CD8-positive, alpha-beta memory T cell (primary cell): ENCODE measurements around the gene AKIP1. TPM values are rescaled to one million over a fixed set of nuclear protein-coding genes. Genes with fewer than 3 reads are reported as not detected.

Experiments
- CTCF ChIA-PET: fragments of 350-600 bp; sonication (Branson Sonifier 250); formaldehyde crosslinking; loops from one replicate; lab custom pipeline; 2021; ENCODE audit warnings: antibody characterized with exemption; lab: Charles Lee
- POLR2A ChIA-PET: fragments of 350-600 bp; sonication (Branson Sonifier 250); formaldehyde crosslinking; loops from one replicate; lab custom pipeline; 2021; ENCODE audit warnings: antibody characterized with exemption; lab: Charles Lee
- DNase-seq, 5 donors: peaks; one replicate each; pipeline versions ENCODE4 v3.0.0 to v3.0.0-alpha.2; 2020 to 2022; ENCODE audit warnings: mixed read lengths in 1 of 5
- H3K27ac ChIP-seq: one replicate; pipeline ENCODE4 v1.7.0; 2013; ENCODE audit warnings: low read depth, mild to moderate bottlenecking, low read length, moderate library complexity
- H3K27me3 ChIP-seq: 2 replicates; pipeline ENCODE4 v1.7.0; 2013; ENCODE audit warnings: low read length, mild to moderate bottlenecking; ENCODE audit not compliant: insufficient read depth, poor library complexity, severe bottlenecking
- H3K36me3 ChIP-seq: 2 replicates; pipeline ENCODE4 v1.7.0; 2013; ENCODE audit warnings: mild to moderate bottlenecking, low read length, moderate library complexity; ENCODE audit not compliant: insufficient read depth
- H3K4me1 ChIP-seq: 2 replicates; pipeline ENCODE4 v1.7.0; 2013; ENCODE audit warnings: mild to moderate bottlenecking, low read length, moderate library complexity; ENCODE audit not compliant: insufficient read depth
- H3K4me3 ChIP-seq: 2 replicates; pipeline ENCODE4 v1.7.0; 2013; ENCODE audit warnings: mild to moderate bottlenecking, low read length
- H3K9me3 ChIP-seq: 2 replicates; pipeline ENCODE4 v1.7.0; 2013; ENCODE audit warnings: mild to moderate bottlenecking, low read length
- H3K27ac Mint-ChIP-seq, 8 donors: one replicate each; pipeline ENCODE4 v1.8.0; 2020 to 2021; ENCODE audit warnings: mixed read lengths in 8 of 8, mild to moderate bottlenecking in 6 of 8, inconsistent platforms in 3 of 8, moderate library complexity in 3 of 8
- H3K27me3 Mint-ChIP-seq, 2 donors: one replicate each; pipeline ENCODE4 v1.8.0; 2020 to 2021; ENCODE audit warnings: mixed read lengths in 2 of 2, mild to moderate bottlenecking in 1 of 2, moderate library complexity in 1 of 2
- H3K36me3 Mint-ChIP-seq, 3 donors: one replicate each; pipeline ENCODE4 v1.8.0; 2020 to 2021; ENCODE audit warnings: mixed read lengths in 3 of 3, inconsistent platforms in 1 of 3, mild to moderate bottlenecking in 1 of 3
- H3K4me1 Mint-ChIP-seq, 3 donors: one replicate each; pipeline ENCODE4 v1.8.0; 2020 to 2021; ENCODE audit warnings: mixed read lengths in 3 of 3, inconsistent platforms in 1 of 3, mild to moderate bottlenecking in 1 of 3
- H3K4me3 Mint-ChIP-seq, 7 donors: one replicate each; pipeline ENCODE4 v1.8.0; 2020 to 2021; ENCODE audit warnings: mixed read lengths in 7 of 7, mild to moderate bottlenecking in 6 of 7, moderate library complexity in 4 of 7, inconsistent platforms in 2 of 7
- H3K9me3 Mint-ChIP-seq, 5 donors: one replicate each; pipeline ENCODE4 v1.8.0; 2020 to 2022; ENCODE audit warnings: mixed read lengths in 5 of 5, mild to moderate bottlenecking in 3 of 5, moderate library complexity in 2 of 5, inconsistent platforms in 1 of 5
- polyA plus RNA-seq: library from polyadenylated mRNA; unstranded; fragments of 300-500 nt; fragmentation: Illumina TruSeq; gene quantifications from one replicate; pipeline ENCODE4 v1.2.3, GENCODE V29; 2021
- total RNA-seq, 2 experiments: library from RNA; stranded (reverse); gene quantifications; one replicate each; pipeline ENCODE4 v1.2.3, GENCODE V29; 2021

The AKIP1 gene
- total and polyA plus RNA-seq, 3 experiments from 2014 or later = 16.3 to 26.9 (median 24.0) TPM

DNA sequence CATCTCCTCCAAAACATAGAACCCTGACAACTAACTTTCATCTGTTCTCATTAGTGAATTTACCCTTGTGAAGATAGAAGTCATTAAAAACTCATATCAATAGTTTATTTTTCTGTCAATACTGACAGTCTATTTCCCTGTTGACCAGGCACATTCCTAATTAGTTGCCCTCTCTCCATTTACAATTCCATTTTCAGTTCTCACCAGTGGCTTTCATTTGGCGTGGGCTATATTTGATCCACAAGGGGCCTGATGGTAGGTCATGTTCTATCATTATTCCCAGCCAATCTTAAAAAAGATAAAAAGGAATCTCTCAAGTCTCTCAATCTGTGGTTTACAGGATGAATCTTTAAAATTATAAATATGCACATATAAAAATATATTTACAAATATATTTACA, 3.9 kb upstream of the AKIP1 start:
- no peaks in the 10 kb centered on the region for H3K9me3 ChIP-seq
- no peaks in the 10 kb centered on the region for H3K9me3 Mint-ChIP-seq
- ChIA-PET POLR2A (no interaction called here), CTCF (no interaction called here)
- peaks cover 6% of the 10 kb centered on the region for H3K4me1 ChIP-seq
- H3K27me3 ChIP-seq = no peaks in the 10 kb centered on the region
- no peak overlapping the region for H3K4me3 ChIP-seq
- H3K27me3 Mint-ChIP-seq = peaks cover 3 to 9% of the 10 kb centered on the region in 2 donors
- no peaks in the 10 kb centered on the region for H3K36me3 ChIP-seq
- H3K4me3 Mint-ChIP-seq = no peak overlapping the region
- DNase-seq = no peak
- no peak overlapping the region for H3K27ac Mint-ChIP-seq
- peaks cover 0 to 2% (median 0%) of the 10 kb centered on the region in 3 donors for H3K36me3 Mint-ChIP-seq
- H3K27ac ChIP-seq = no peak overlapping the region
- peaks cover 15 to 27% (median 15%) of the 10 kb centered on the region in 3 donors for H3K4me1 Mint-ChIP-seq

DNA sequence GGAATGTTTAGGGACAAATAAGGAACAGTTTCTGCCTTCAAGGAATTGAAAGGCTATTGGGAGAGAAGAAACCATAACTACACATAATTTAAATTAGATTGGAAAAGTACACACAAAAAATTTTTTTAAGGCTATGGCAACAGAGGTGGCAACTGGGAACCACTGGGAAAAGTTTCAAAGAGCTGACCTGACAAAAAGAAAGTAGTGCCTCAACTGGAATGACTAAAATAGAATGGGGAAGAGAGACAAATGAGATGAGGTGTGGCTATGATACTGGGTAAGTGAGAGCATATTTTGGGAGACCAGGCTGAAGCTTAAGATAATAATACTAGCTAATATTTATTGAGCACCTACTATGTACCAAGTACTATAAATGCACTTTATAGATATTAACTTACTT, 2.9 kb upstream of the AKIP1 start:
- Mint-ChIP-seq H3K9me3 (no peaks in the 10 kb centered on the region), H3K4me1 (peaks cover 17 to 32% (median 20%) of the 10 kb centered on the region in 3 donors), H3K27me3 (peaks cover 0 to 4% of the 10 kb centered on the region in 2 donors), H3K36me3 (peaks cover 0 to 2% (median 0%) of the 10 kb centered on the region in 3 donors), H3K27ac (no peak overlapping the region), H3K4me3 (peak overlapping the region in 1 of 7 donors; percentile 93)
- POLR2A ChIA-PET = no interaction called here
- peaks cover 6% of the 10 kb centered on the region for H3K4me1 ChIP-seq
- H3K36me3 ChIP-seq = no peaks in the 10 kb centered on the region
- no peak overlapping the region for H3K4me3 ChIP-seq
- DNase-seq = no peak
- H3K27ac ChIP-seq = no peak overlapping the region
- CTCF ChIA-PET = no interaction called here
- H3K27me3 ChIP-seq = no peaks in the 10 kb centered on the region
- no peaks in the 10 kb centered on the region for H3K9me3 ChIP-seq

DNA sequence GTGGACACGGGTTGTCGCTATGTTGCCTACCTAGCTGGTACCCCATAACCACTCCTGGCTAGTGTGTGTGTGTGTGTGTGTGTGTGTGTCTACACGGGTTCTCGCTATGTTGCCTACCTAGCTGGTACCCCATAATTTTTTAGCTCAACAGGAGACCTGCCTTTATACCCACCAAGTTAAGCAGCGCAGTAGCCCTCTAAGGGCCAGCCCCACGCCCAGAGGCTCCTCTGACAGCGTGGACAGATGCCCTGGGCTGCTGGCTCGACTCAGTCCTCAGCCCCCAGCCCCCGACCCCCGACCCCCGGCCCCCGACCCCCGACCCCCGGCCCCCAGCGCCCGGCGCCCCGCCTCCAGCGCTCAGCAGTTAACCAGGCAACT, 351 bp upstream of the AKIP1 start:
- no peak for DNase-seq
- Histone ChIP-seq H3K27ac (no peak overlapping the region), H3K36me3 (no peaks in the 10 kb centered on the region), H3K9me3 (no peaks in the 10 kb centered on the region), H3K4me1 (peaks cover 23% of the 10 kb centered on the region), H3K27me3 (no peaks in the 10 kb centered on the region), H3K4me3 (peak overlapping the region; percentile 69)
- ChIA-PET POLR2A (interaction anchor here (0.6 to 0.9 kb wide), 2 partner anchors 228 to 1947 kb away, joined by 3 read pairs; partner anchors contain the start of genes RPL27A, TRIM66 and ZBED5), CTCF (interaction anchor here (1.2 to 2.0 kb wide), 2 partner anchors 49 to 53 kb away, joined by 5 to 6 read pairs; no protein-coding TSS in a partner anchor)
- Mint-ChIP-seq H3K4me1 (peaks cover 30 to 47% (median 38%) of the 10 kb centered on the region in 3 donors), H3K27ac (peak overlapping the region in 7 of 8 donors; percentile 32 to 95 (median 86)), H3K27me3 (no peaks in the 10 kb centered on the region), H3K4me3 (peak overlapping the region; percentile 90 to 98 (median 93)), H3K9me3 (no peaks in the 10 kb centered on the region), H3K36me3 (peaks cover 0 to 6% (median 0%) of the 10 kb centered on the region in 3 donors)

- H3K36me3 Mint-ChIP-seq = peaks cover 0 to 35% (median 5%) of the 10 kb centered on the region in 3 donors
- H3K9me3 Mint-ChIP-seq = no peaks in the 10 kb centered on the region
- peak overlapping the region; percentile 53 for H3K4me3 ChIP-seq
- H3K36me3 ChIP-seq = peaks cover 5% of the 10 kb centered on the region
- H3K9me3 ChIP-seq = no peaks in the 10 kb centered on the region
- H3K27ac Mint-ChIP-seq = peak overlapping the region; percentile 66 to 97 (median 87)
- peak overlapping the region; percentile 51 for H3K27ac ChIP-seq
- DNase-seq = peak in 4 of 5 donors; percentile 8 to 61 (median 38)
- peaks cover 26 to 38% (median 34%) of the 10 kb centered on the region in 3 donors for H3K4me1 Mint-ChIP-seq
- H3K4me1 ChIP-seq = peaks cover 23% of the 10 kb centered on the region
- H3K4me3 Mint-ChIP-seq = peak overlapping the region; percentile 71 to 87 (median 76)
- no peaks in the 10 kb centered on the region for H3K27me3 Mint-ChIP-seq
- ChIA-PET POLR2A (interaction anchor here (0.8 to 1.0 kb wide), 2 partner anchors 50 to 231 kb away, joined by 3 to 4 read pairs; partner anchors contain the start of genes RPL27A, TMEM9B and TRIM66), CTCF (interaction anchor here (0.9 to 4.7 kb wide), 8 partner anchors 12 to 621 kb away, joined by 3 to 26 read pairs (median 5); partner anchors contain the start of gene TMEM9B)
- no peaks in the 10 kb centered on the region for H3K27me3 ChIP-seq
Observed at GRCh38 chr11:8913961-8914660, 3.1 kb downstream of the AKIP1 start.

- Mint-ChIP-seq H3K27me3 (no peaks in the 10 kb centered on the region), H3K4me1 (peaks cover 23 to 33% (median 30%) of the 10 kb centered on the region in 3 donors), H3K4me3 (peak overlapping the region in 6 of 7 donors; percentile 71 to 79 (median 76)), H3K27ac (peak overlapping the region in 7 of 8 donors; percentile 9 to 90 (median 86)), H3K9me3 (no peaks in the 10 kb centered on the region), H3K36me3 (peaks cover 0 to 40% (median 6%) of the 10 kb centered on the region in 3 donors)
- Histone ChIP-seq H3K27me3 (no peaks in the 10 kb centered on the region), H3K27ac (peak overlapping the region; percentile 51), H3K4me3 (peak overlapping the region; percentile 53), H3K36me3 (peaks cover 5% of the 10 kb centered on the region), H3K4me1 (peaks cover 23% of the 10 kb centered on the region), H3K9me3 (no peaks in the 10 kb centered on the region)
- no peak for DNase-seq
- POLR2A ChIA-PET = no interaction called here
- CTCF ChIA-PET = interaction anchor here (0.7 to 4.7 kb wide), 10 partner anchors 9 to 620 kb away, joined by 3 to 26 read pairs (median 4); partner anchors contain the start of genes ASCL3 and NRIP3
Observed at GRCh38 chr11:8914661-8915018, 3.7 kb downstream of the AKIP1 start.

DNA sequence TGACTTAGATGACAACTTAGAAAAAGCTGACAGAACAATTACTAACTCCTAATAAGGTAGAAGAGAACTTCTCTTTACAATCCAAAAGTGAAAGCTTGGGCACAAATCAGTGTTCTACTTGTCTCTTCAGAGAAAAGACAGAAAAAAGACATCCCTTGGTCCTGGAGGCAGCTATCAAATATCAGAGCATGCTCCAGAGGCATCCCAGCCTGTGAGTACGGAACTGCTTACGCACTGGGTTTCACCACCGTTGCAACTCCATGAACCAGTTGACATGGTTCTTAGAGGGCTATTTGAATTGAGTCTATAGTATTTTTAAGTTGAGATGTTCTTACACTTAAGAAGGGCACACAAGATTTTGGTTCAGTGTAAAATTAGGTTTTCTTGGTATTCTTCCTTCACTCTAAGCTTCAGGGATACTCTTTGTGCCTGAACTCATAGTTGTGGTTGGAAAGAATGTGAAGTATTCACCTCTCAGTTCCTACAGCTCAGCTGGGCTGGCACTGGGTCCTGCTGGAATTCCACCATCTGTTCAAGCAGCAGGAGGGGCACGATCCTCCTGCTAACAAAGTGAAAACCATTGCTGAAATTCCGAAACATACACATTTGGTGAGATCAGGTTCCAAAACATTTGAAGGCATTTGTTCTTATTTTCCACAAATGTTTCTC, 6.3 kb downstream of the AKIP1 start:
- no peaks in the 10 kb centered on the region for H3K9me3 Mint-ChIP-seq

DNA sequence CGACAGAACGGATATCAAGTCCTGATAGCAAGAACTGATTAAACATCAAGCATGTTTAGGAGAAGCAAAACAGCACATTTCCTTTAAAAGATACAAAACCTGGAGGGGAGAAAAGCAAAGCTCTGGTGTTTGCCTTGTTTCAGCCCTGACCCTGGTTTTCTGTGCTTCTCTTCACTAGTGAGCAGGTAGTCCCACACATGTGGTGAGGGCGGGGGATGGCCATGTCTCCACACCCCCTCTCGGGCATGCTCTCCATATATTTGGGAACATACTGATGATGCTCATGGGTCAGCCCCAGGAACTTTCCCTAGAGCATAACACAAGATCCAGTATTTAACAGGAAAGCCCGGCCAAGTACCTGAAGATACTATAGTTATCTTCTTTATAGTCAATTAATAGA, 11.7 kb downstream of the AKIP1 start:
- Histone ChIP-seq H3K4me3 (no peak overlapping the region), H3K4me1 (no peaks in the 10 kb centered on the region), H3K9me3 (no peaks in the 10 kb centered on the region), H3K27ac (no peak overlapping the region), H3K27me3 (no peaks in the 10 kb centered on the region), H3K36me3 (peaks cover 5% of the 10 kb centered on the region)
- Mint-ChIP-seq H3K27me3 (peaks cover 0 to 2% of the 10 kb centered on the region in 2 donors), H3K36me3 (peaks cover 0 to 47% (median 9%) of the 10 kb centered on the region in 3 donors), H3K9me3 (no peaks in the 10 kb centered on the region), H3K4me3 (no peak overlapping the region), H3K27ac (peak overlapping the region in 1 of 8 donors; percentile 83), H3K4me1 (no peaks in the 10 kb centered on the region)
- CTCF ChIA-PET = no interaction called here
- POLR2A ChIA-PET = no interaction called here
- DNase-seq = no peak

More for the DNA sequence above, 6.3 kb downstream of the AKIP1 start:
- Histone ChIP-seq H3K4me3 (no peak overlapping the region), H3K27me3 (no peaks in the 10 kb centered on the region), H3K9me3 (no peaks in the 10 kb centered on the region), H3K27ac (no peak overlapping the region), H3K4me1 (peaks cover 17% of the 10 kb centered on the region), H3K36me3 (peaks cover 5% of the 10 kb centered on the region)
- Mint-ChIP-seq H3K27me3 (peaks cover 0 to 2% of the 10 kb centered on the region in 2 donors), H3K36me3 (peaks cover 0 to 61% (median 9%) of the 10 kb centered on the region in 3 donors), H3K27ac (peak overlapping the region in 1 of 8 donors; percentile 26), H3K4me1 (peaks cover 14 to 21% (median 18%) of the 10 kb centered on the region in 3 donors), H3K4me3 (no peak overlapping the region)
- CTCF ChIA-PET = interaction anchor here (1.1 kb wide), 1 partner anchor 99 kb away, joined by 3 read pairs; no protein-coding TSS in a partner anchor
- no peak for DNase-seq
- POLR2A ChIA-PET = no interaction called here
